A549 (cell line): Measurements from ENCODE around the gene SART1. TPM values are rescaled to one million over a fixed set of nuclear protein-coding genes. Genes with fewer than 3 reads are reported as not detected.
A peak's percentile ranks its signal among the peaks of the same experiment; 100 is the strongest.
"Not testable (repeated sequence)": the region's sequence is repeated elsewhere in the genome, so short reads cannot be mapped to it uniquely, and the experiment has no call there.

ENCODE experiments used
- ATAC-seq, 2 experiments: fragments of 200-7000 bp in 1 of 2; fragments of >200 bp in 1 of 2; cut with Nextera tagmentation in 1 of 2; cut with Tn5 transposase in 1 of 2; 3 replicates each; pipeline versions ENCODE4 v1.8.0 to v1.9.1; 2018 to 2020; ENCODE audit warnings: mild to moderate bottlenecking in 1 of 2, moderate library complexity in 1 of 2
- CTCF ChIA-PET: fragments of 300-600 bp; sonication (Branson Sonifier 250); formaldehyde crosslinking; extraction: SDS; loops from one replicate; lab custom pipeline; 2021; ENCODE audit warnings: antibody characterized with exemption, inconsistent platforms; lab: Yijun Ruan, JAX
- POLR2A ChIA-PET: fragments of 350-600 bp; formaldehyde crosslinking; extraction: SDS; loops from one replicate; lab custom pipeline; 2021; ENCODE audit warnings: antibody characterized with exemption, inconsistent platforms; lab: Yijun Ruan, JAX
- DNase-seq, 2 experiments: peaks; one replicate each; pipeline versions ENCODE4 v3.0.0 to v3.0.0-alpha.2; 2011 to 2016; ENCODE audit warnings: low read depth in 1 of 2, low spot score in 1 of 2
- FAIRE-seq: peaks from 2 replicates; lab custom pipeline; 2011; peaks lifted over from hg19 to GRCh38; lab: Jason Lieb, UNC
- H3K27ac ChIP-seq, 2 experiments: fragments of >200 bp; sonication (Bioruptor Twin); formaldehyde crosslinking; 3 replicates each; pipeline ENCODE4 v1.5.1; 2016 to 2017
- H3K4me1 ChIP-seq: fragments of >200 bp; sonication (Bioruptor Twin); formaldehyde crosslinking; 3 replicates; pipeline ENCODE4 v1.6.1; 2016
- H3K4me2 ChIP-seq: fragments of >200 bp; sonication (Bioruptor Twin); formaldehyde crosslinking; 3 replicates; pipeline ENCODE4 v1.6.1; 2016
- H3K4me3 ChIP-seq: fragments of >200 bp; sonication (Bioruptor Twin); formaldehyde crosslinking; 3 replicates; pipeline ENCODE4 v1.5.1; 2016
- H3K9me3 ChIP-seq: fragments of >200 bp; sonication (Bioruptor Twin); formaldehyde crosslinking; 3 replicates; pipeline ENCODE4 v1.6.1; 2016
- CBX2 ChIP-seq: fragments of 200-600 bp; sonication (generic); IDR thresholded peaks from 2 replicates; pipeline ENCODE4 v1.6.1; 2016; ENCODE audit warnings: low read depth, mild to moderate bottlenecking, borderline replicate concordance
- CBX8 ChIP-seq: fragments of 200-600 bp; sonication (generic); IDR thresholded peaks from 2 replicates; pipeline ENCODE4 v1.6.1; 2016
- CHD4 ChIP-seq: fragments of 200-600 bp; sonication (generic); IDR thresholded peaks from 2 replicates; pipeline ENCODE4 v1.6.1; 2016; ENCODE audit warnings: antibody characterized with exemption, mild to moderate bottlenecking, borderline replicate concordance
- FOSB ChIP-seq: fragments of 250-450 bp; sonication (Bioruptor Pico); IDR thresholded peaks from 2 replicates; pipeline ENCODE4 v1.5.0; 2020; ENCODE audit warnings: mild to moderate bottlenecking, moderate library complexity
- HEYL ChIP-seq: fragments of 250-450 bp; sonication (Bioruptor Pico); IDR thresholded peaks from 2 replicates; pipeline ENCODE4 v1.8.0; 2021; ENCODE audit warnings: mild to moderate bottlenecking, moderate library complexity
- MAFK ChIP-seq: fragments of 450-650 bp; IDR thresholded peaks from 2 replicates; pipeline ENCODE4 v1.6.1; 2014; ENCODE audit not compliant: partially characterized antibody
- MYC ChIP-seq: IDR thresholded peaks from 2 replicates; pipeline ENCODE4 v1.6.1; 2012; ENCODE audit warnings: mild to moderate bottlenecking, inconsistent platforms, low read length, improper control_type of control experiment, borderline replicate concordance
- RFX5 ChIP-seq: fragments of 450-650 bp; IDR thresholded peaks from 2 replicates; pipeline ENCODE4 v1.7.1; 2014; ENCODE audit warnings: antibody characterized with exemption, mild to moderate bottlenecking, moderate library complexity
- RNF2 ChIP-seq: fragments of 200-600 bp; sonication (generic); IDR thresholded peaks from 2 replicates; pipeline ENCODE4 v1.6.1; 2016; ENCODE audit warnings: low read depth, mild to moderate bottlenecking, antibody characterized with exemption, moderate library complexity, borderline replicate concordance
- SMC3 ChIP-seq: fragments of >200 bp; sonication (Bioruptor Twin); formaldehyde crosslinking; IDR thresholded peaks from 3 replicates; pipeline ENCODE4 v1.6.1; 2018; ENCODE audit warnings: inconsistent platforms
- SREBF2 ChIP-seq: fragments of 450-650 bp; IDR thresholded peaks from 2 replicates; pipeline ENCODE4 v1.6.1; 2014; ENCODE audit warnings: mild to moderate bottlenecking, moderate library complexity
- TFCP2L1 ChIP-seq: fragments of 250-450 bp; sonication (Bioruptor Pico); IDR thresholded peaks from 2 replicates; pipeline ENCODE4 v1.5.0; 2021; ENCODE audit warnings: mild to moderate bottlenecking
- WGBS: methylation state at CpG from one replicate; pipeline ENCODE4 v1.1.6; 2017; ENCODE audit errors: missing lambda C conversion rate; 5-methylcytosine and 5-hydroxymethylcytosine counted together
- polyA plus RNA-seq, 4 experiments: library from polyadenylated mRNA; depleted of rRNA in 3 of 4; stranded (reverse); fragments of >200 nt; fragmentation: RNase III in 1 of 4; extraction: RNeasy Plus Mini Kit Qiagen cat#74134 plus additional on column Dnase treatment in 1 of 4; gene quantifications; 2 replicates in 3 of 4; 3 replicates in 1 of 4; pipeline ENCODE4 v1.2.3, GENCODE V29; 2011 to 2017
- TF ChIP-seq, protein P1 (sequence below): fragments of 150-350 bp; IDR thresholded peaks from 2 replicates; pipeline ENCODE4 v1.6.1; 2014; ENCODE audit warnings: low read depth, mild to moderate bottlenecking, low read length
- TF ChIP-seq, protein P2 (sequence below): fragments of 200-600 bp; sonication (generic); IDR thresholded peaks from 2 replicates; pipeline ENCODE4 v1.6.1; 2016; ENCODE audit warnings: antibody characterized with exemption, mild to moderate bottlenecking, moderate library complexity

Gene SART1
- polyA plus RNA-seq, 2 of the 4 experiments (the other 2 are of a cell fraction) = 22.0 to 53.8 TPM

DNA sequence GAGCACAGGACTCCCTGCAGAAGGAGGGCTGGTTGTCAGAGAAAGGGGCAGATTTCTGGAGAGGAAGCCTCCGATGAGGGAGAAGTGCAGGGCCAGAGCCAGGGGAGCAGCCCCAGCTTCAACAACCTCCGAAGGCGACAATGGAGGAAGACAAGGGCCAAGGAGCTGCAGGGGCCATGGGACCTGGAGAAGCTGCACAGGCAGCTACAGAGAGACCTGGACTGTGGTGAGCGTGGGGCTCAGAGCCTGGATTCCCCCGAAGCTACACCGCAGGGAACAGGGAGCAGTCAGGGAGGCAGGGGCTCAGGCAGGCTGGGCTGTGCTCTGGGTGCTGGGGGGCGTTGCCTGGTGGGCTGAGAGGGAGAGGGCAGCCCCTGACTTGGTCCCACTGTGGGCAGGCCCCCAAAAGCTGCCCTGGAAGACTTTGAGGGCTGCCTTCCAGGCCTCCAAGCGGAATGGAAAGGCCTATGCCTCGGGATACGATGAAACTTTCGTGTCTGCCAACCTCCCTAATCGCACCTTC, 13.9 kb upstream of the SART1 start:
- DNase-seq = no peak
- ChIA-PET POLR2A (interaction anchor here (0.5 kb wide), 1 partner anchor 60 kb away, joined by 3 read pairs; no protein-coding TSS in a partner anchor), CTCF (interaction anchor here (0.5 to 1.7 kb wide), 8 partner anchors 12 to 1705 kb away, joined by 3 to 4 read pairs (median 3); no protein-coding TSS in a partner anchor)
- no peak overlapping the region for H3K4me2 ChIP-seq
- no peaks in the 10 kb centered on the region for H3K9me3 ChIP-seq
- FAIRE-seq = no peak
- H3K27ac ChIP-seq = no peak overlapping the region
- 86% methylated on average over 11 of the region's 12 CpGs for WGBS
- ATAC-seq = peak; percentile 31 to 37; a peak in 3 of 6 replicates
- H3K4me1 ChIP-seq = peaks cover 9% of the 10 kb centered on the region
- TF ChIP-seq SMC3 = no peak
- TF ChIP-seq TFCP2L1 = no peak
- no peak for TF ChIP-seq RFX5
- H3K4me3 ChIP-seq = no peak overlapping the region

DNA sequence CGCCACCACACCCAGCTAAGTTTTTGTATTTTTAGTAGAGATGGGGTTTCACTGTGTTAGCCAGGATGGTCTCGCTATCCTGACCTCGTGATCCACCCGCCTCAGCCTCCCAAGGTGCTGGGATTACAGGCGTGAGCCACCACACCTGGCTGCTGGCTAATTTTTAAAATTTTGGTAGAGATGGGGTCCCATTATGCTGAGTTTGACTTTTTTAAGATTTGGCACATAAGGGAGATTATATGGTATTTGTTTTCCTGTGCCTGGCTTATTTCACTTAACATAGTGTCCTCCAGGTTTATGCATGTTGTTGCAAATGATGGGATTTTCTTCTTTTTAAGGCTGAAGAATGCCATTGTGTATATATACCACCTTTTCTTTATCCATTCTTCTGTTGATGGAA, 10.8 kb upstream of the SART1 start:
- POLR2A ChIA-PET = interaction anchor here (0.8 kb wide), 1 partner anchor 50 kb away, joined by 5 read pairs; the partner anchor contains the start of gene FOSL1
- not testable (repeated sequence) for DNase-seq

DNA sequence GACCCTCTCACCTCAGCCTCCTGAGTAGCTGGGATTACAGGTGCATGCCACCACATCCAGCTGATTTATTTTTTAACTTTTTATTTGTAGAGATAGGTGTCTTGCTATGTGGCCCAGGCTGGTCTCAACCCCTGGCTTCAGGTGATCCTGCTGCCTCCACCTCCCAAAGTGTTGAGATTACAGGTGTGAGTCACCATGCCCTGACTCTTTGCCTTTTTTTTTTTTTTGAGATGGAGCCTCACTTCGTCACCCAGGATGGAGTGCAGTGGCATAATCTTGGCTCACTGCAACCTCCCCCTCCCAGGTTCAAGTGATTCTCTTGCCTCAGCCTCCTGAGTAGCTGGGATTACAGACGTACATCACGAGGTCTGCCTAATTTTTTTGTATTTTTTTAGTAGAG, 9.9 kb upstream of the SART1 start:
- POLR2A ChIA-PET, H3K4me3 ChIP-seq, FAIRE-seq, H3K27ac ChIP-seq, ATAC-seq, H3K4me1 ChIP-seq, DNase-seq, H3K9me3 ChIP-seq: not testable (repeated sequence)
- CTCF ChIA-PET = interaction anchor here (0.7 to 1.7 kb wide), 4 partner anchors 59 to 207 kb away, joined by 3 to 5 read pairs (median 3); partner anchors contain the start of genes CCDC85B and FIBP
- WGBS = 15% methylated on average over 3 of the region's 3 CpGs
- H3K4me2 ChIP-seq = peak overlapping the region; percentile 31

More for the DNA sequence above, 10.8 kb upstream of the SART1 start:
- peak; percentile 48 for TF ChIP-seq MAFK
- CTCF ChIA-PET = interaction anchor here (0.9 kb wide), 1 partner anchor 206 kb away, joined by 3 read pairs; no protein-coding TSS in a partner anchor
- H3K4me2 ChIP-seq, H3K9me3 ChIP-seq, H3K27ac ChIP-seq, H3K4me3 ChIP-seq, ATAC-seq, H3K4me1 ChIP-seq, FAIRE-seq: not testable (repeated sequence)
- 91% methylated on average over 5 of the region's 5 CpGs for WGBS

DNA sequence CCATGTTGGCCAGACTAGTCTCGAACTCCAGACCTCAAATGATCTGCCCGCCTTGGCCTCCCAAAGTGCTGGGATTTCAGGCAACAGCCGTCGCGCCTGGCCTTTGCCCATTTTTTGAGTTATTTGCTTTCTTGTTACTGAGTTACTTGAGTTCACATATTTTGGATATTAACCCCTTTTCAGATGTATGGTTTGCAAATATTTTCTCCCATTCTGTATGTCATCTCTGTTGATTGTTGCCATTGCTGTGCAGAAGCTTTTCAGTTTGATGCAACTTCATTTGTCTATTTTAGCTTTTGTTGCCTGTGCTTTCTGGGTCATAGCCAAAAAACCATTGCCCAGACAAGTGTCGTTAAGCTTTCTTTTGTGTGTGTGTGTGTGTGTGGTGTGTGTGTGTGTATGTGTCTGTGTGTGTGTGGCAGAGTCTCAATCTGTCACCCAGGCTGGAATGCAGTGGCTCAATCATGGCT, 9.4 kb upstream of the SART1 start:
- ATAC-seq (no peak; a peak in 1 of 6 replicates), FAIRE-seq (no peak)
- POLR2A ChIA-PET = no interaction called here

More for the DNA sequence above, 9.4 kb upstream of the SART1 start:
- CTCF ChIA-PET = interaction anchor here (1.0 to 1.7 kb wide), 2 partner anchors 59 to 64 kb away, joined by 3 to 5 read pairs; partner anchors contain the start of gene FIBP
- no peak overlapping the region for H3K4me3 ChIP-seq
- H3K4me2 ChIP-seq = peak overlapping the region; percentile 31
- 13% methylated on average over 6 of the region's 6 CpGs for WGBS
- H3K27ac ChIP-seq = no peak overlapping the region
- H3K9me3 ChIP-seq = no peaks in the 10 kb centered on the region
- peak in 1 of 2 experiments; percentile 43 for DNase-seq
- peaks cover 9% of the 10 kb centered on the region for H3K4me1 ChIP-seq
- no peak for TF ChIP-seq MAFK
- TF ChIP-seq CBX2 = no peak
- no peak for TF ChIP-seq MYC
- TF ChIP-seq, protein P1, sequence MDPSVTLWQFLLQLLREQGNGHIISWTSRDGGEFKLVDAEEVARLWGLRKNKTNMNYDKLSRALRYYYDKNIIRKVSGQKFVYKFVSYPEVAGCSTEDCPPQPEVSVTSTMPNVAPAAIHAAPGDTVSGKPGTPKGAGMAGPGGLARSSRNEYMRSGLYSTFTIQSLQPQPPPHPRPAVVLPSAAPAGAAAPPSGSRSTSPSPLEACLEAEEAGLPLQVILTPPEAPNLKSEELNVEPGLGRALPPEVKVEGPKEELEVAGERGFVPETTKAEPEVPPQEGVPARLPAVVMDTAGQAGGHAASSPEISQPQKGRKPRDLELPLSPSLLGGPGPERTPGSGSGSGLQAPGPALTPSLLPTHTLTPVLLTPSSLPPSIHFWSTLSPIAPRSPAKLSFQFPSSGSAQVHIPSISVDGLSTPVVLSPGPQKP = no peak
- no peak for TF ChIP-seq RNF2
- TF ChIP-seq, protein P2, sequence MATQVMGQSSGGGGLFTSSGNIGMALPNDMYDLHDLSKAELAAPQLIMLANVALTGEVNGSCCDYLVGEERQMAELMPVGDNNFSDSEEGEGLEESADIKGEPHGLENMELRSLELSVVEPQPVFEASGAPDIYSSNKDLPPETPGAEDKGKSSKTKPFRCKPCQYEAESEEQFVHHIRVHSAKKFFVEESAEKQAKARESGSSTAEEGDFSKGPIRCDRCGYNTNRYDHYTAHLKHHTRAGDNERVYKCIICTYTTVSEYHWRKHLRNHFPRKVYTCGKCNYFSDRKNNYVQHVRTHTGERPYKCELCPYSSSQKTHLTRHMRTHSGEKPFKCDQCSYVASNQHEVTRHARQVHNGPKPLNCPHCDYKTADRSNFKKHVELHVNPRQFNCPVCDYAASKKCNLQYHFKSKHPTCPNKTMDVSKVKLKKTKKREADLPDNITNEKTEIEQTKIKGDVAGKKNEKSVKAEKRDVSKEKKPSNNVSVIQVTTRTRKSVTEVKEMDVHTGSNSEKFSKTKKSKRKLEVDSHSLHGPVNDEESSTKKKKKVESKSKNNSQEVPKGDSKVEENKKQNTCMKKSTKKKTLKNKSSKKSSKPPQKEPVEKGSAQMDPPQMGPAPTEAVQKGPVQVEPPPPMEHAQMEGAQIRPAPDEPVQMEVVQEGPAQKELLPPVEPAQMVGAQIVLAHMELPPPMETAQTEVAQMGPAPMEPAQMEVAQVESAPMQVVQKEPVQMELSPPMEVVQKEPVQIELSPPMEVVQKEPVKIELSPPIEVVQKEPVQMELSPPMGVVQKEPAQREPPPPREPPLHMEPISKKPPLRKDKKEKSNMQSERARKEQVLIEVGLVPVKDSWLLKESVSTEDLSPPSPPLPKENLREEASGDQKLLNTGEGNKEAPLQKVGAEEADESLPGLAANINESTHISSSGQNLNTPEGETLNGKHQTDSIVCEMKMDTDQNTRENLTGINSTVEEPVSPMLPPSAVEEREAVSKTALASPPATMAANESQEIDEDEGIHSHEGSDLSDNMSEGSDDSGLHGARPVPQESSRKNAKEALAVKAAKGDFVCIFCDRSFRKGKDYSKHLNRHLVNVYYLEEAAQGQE = no peak
- no peak for TF ChIP-seq FOSB (CRISPR knock-in tag)
- no peak for TF ChIP-seq SREBF2
- no peak for TF ChIP-seq CHD4
- TF ChIP-seq SMC3 = no peak
- no peak for TF ChIP-seq HEYL
- no peak for TF ChIP-seq CBX8
- TF ChIP-seq, all 56 proteins: peak for 0
